ENCODE results near the gene PARD6G.

- TF ChIP-seq POLR2A (IDR thresholded peaks at IDR 0.05) (no peak), CTCF (IDR thresholded peaks at IDR 0.05) (no peak)
Measured at GRCh38 chr18:80198391-80198790, 48.9 kb downstream of the PARD6G start.

All from body of pancreas (tissue), 4 donors.